Measurements from ENCODE around the gene CCDC181. TPM values are rescaled to one million over a fixed set of nuclear protein-coding genes. Genes with fewer than 3 reads are reported as not detected.
A peak's percentile ranks its signal among the peaks of the same experiment; 100 is the strongest.

Gene CCDC181
- total RNA-seq (2.0 TPM), polyA plus RNA-seq (0.24 TPM)

- DNase-seq (ENCODE audit: extremely low spot score) = peak; percentile 62
- Histone ChIP-seq H3K27ac (ENCODE audit: low read depth) (no peak within 1 kb of the TSS), H3K4me3 (ENCODE audit: low read depth, low read length) (peak within 1 kb of the TSS; percentile 47), H3K4me1 (ENCODE audit: insufficient read depth) (no peaks in the 10 kb centered on the region), H3K36me3 (ENCODE audit: insufficient read depth) (no peaks in the 10 kb centered on the region)
- WGBS = under 1% methylated on average over 29 of the region's 29 CpGs
Observed at GRCh38 chr1:169427081-169427641, at the start of gene CCDC181. Gene CCDC181, minus strand, starts transcription at chr1:169427474. Its CDS starts 2,547 bp downstream, at chr1:169424927.

GRCh38 chr1:169475806-169476387 lies 48.6 kb upstream of the CCDC181 start:
- H3K4me1 ChIP-seq (ENCODE audit: insufficient read depth) = no peaks in the 10 kb centered on the region
- 66% methylated on average over 3 of the region's 3 CpGs for WGBS
- H3K27ac ChIP-seq (ENCODE audit: low read depth) = no peak overlapping the region
- no peaks in the 10 kb centered on the region for H3K36me3 ChIP-seq (ENCODE audit: insufficient read depth)
- H3K4me3 ChIP-seq (ENCODE audit: low read depth, low read length) = no peak overlapping the region
- no peak for DNase-seq (ENCODE audit: extremely low spot score)

- Histone ChIP-seq H3K36me3 (ENCODE audit: insufficient read depth) (no peaks in the 10 kb centered on the region), H3K27ac (ENCODE audit: low read depth) (no peak overlapping the region), H3K4me1 (ENCODE audit: insufficient read depth) (no peaks in the 10 kb centered on the region), H3K4me3 (ENCODE audit: low read depth, low read length) (no peak overlapping the region)
- no peak for DNase-seq (ENCODE audit: extremely low spot score)
- WGBS = 73% methylated on average over 1 of the region's 1 CpG
Observed at GRCh38 chr1:169474302-169474995, 47.2 kb upstream of the CCDC181 start.

GRCh38 chr1:169473347-169473746 lies 46.1 kb upstream of the CCDC181 start:
- no peak overlapping the region for H3K4me3 ChIP-seq (ENCODE audit: low read depth, low read length)
- no peaks in the 10 kb centered on the region for H3K36me3 ChIP-seq (ENCODE audit: insufficient read depth)
- no peaks in the 10 kb centered on the region for H3K4me1 ChIP-seq (ENCODE audit: insufficient read depth)
- no peak for DNase-seq (ENCODE audit: extremely low spot score)
- no peak overlapping the region for H3K27ac ChIP-seq (ENCODE audit: low read depth)
- 85% methylated on average over 5 of the region's 5 CpGs for WGBS

- H3K36me3 ChIP-seq (ENCODE audit: insufficient read depth) = no peaks in the 10 kb centered on the region
- no peaks in the 10 kb centered on the region for H3K4me1 ChIP-seq (ENCODE audit: insufficient read depth)
- no peak overlapping the region for H3K4me3 ChIP-seq (ENCODE audit: low read depth, low read length)
- DNase-seq (ENCODE audit: extremely low spot score) = no peak
- WGBS = 89% methylated on average over 3 of the region's 3 CpGs
- H3K27ac ChIP-seq (ENCODE audit: low read depth) = no peak overlapping the region
Observed at GRCh38 chr1:169472738-169473137, 45.5 kb upstream of the CCDC181 start.

- no peak for DNase-seq (ENCODE audit: extremely low spot score)
- no peak overlapping the region for H3K4me3 ChIP-seq (ENCODE audit: low read depth, low read length)
- H3K36me3 ChIP-seq (ENCODE audit: insufficient read depth) = no peaks in the 10 kb centered on the region
Observed at GRCh38 chr1:169468982-169469381, 41.7 kb upstream of the CCDC181 start.

GRCh38 chr1:169466259-169467230 lies 39.3 kb upstream of the CCDC181 start:
- Histone ChIP-seq H3K27ac (ENCODE audit: low read depth) (no peak overlapping the region), H3K36me3 (ENCODE audit: insufficient read depth) (no peaks in the 10 kb centered on the region), H3K4me3 (ENCODE audit: low read depth, low read length) (no peak overlapping the region), H3K4me1 (ENCODE audit: insufficient read depth) (no peaks in the 10 kb centered on the region)
- no peak for DNase-seq (ENCODE audit: extremely low spot score)
- 73% methylated on average over 8 of the region's 8 CpGs for whole genome bisulfite sequencing

More at GRCh38 chr1:169468982-169469381, 41.7 kb upstream of the CCDC181 start:
- Histone ChIP-seq H3K27ac (ENCODE audit: low read depth) (no peak overlapping the region), H3K4me1 (ENCODE audit: insufficient read depth) (no peaks in the 10 kb centered on the region)

GRCh38 chr1:169465281-169465680 lies 38.0 kb upstream of the CCDC181 start:
- Histone ChIP-seq H3K4me1 (ENCODE audit: insufficient read depth) (no peaks in the 10 kb centered on the region), H3K4me3 (ENCODE audit: low read depth, low read length) (no peak overlapping the region), H3K27ac (ENCODE audit: low read depth) (no peak overlapping the region), H3K36me3 (ENCODE audit: insufficient read depth) (no peaks in the 10 kb centered on the region)
- no peak for DNase-seq (ENCODE audit: extremely low spot score)

GRCh38 chr1:169462385-169462784 lies 35.1 kb upstream of the CCDC181 start:
- Histone ChIP-seq H3K27ac (ENCODE audit: low read depth) (no peak overlapping the region), H3K36me3 (ENCODE audit: insufficient read depth) (no peaks in the 10 kb centered on the region), H3K4me3 (ENCODE audit: low read depth, low read length) (no peak overlapping the region), H3K4me1 (ENCODE audit: insufficient read depth) (no peaks in the 10 kb centered on the region)
- no peak for DNase-seq (ENCODE audit: extremely low spot score)
- 97% methylated on average over 5 of the region's 5 CpGs for WGBS

GRCh38 chr1:169461390-169462000 lies 34.2 kb upstream of the CCDC181 start:
- no peak for DNase-seq (ENCODE audit: extremely low spot score)
- WGBS = 83% methylated on average over 4 of the region's 4 CpGs
- no peak overlapping the region for H3K4me3 ChIP-seq (ENCODE audit: low read depth, low read length)
- H3K36me3 ChIP-seq (ENCODE audit: insufficient read depth) = no peaks in the 10 kb centered on the region
- no peak overlapping the region for H3K27ac ChIP-seq (ENCODE audit: low read depth)
- no peaks in the 10 kb centered on the region for H3K4me1 ChIP-seq (ENCODE audit: insufficient read depth)

- Histone ChIP-seq H3K4me1 (ENCODE audit: insufficient read depth) (no peaks in the 10 kb centered on the region), H3K36me3 (ENCODE audit: insufficient read depth) (no peaks in the 10 kb centered on the region), H3K4me3 (ENCODE audit: low read depth, low read length) (peak overlapping the region; percentile 18), H3K27ac (ENCODE audit: low read depth) (no peak overlapping the region)
- WGBS = 8% methylated on average over 35 of the region's 35 CpGs
- DNase-seq (ENCODE audit: extremely low spot score) = no peak
Observed at GRCh38 chr1:169460191-169460833, 33.0 kb upstream of the CCDC181 start.

- Histone ChIP-seq H3K4me3 (ENCODE audit: low read depth, low read length) (no peak overlapping the region), H3K36me3 (ENCODE audit: insufficient read depth) (no peaks in the 10 kb centered on the region), H3K27ac (ENCODE audit: low read depth) (no peak overlapping the region), H3K4me1 (ENCODE audit: insufficient read depth) (no peaks in the 10 kb centered on the region)
- DNase-seq (ENCODE audit: extremely low spot score) = no peak
- WGBS = 98% methylated on average over 1 of the region's 1 CpG
Observed at GRCh38 chr1:169457443-169457842, 30.2 kb upstream of the CCDC181 start.

- no peaks in the 10 kb centered on the region for H3K36me3 ChIP-seq (ENCODE audit: insufficient read depth)
- no peak overlapping the region for H3K4me3 ChIP-seq (ENCODE audit: low read depth, low read length)
- H3K4me1 ChIP-seq (ENCODE audit: insufficient read depth) = no peaks in the 10 kb centered on the region
- WGBS = 71% methylated on average over 2 of the region's 2 CpGs
- H3K27ac ChIP-seq (ENCODE audit: low read depth) = no peak overlapping the region
- no peak for DNase-seq (ENCODE audit: extremely low spot score)
Observed at GRCh38 chr1:169456029-169456428, 28.8 kb upstream of the CCDC181 start.
